ENCODE measurements around the gene EXTL2.
A peak's percentile ranks its signal among the peaks of the same experiment; 100 is the strongest.
"Not testable (repeated sequence)": the region's sequence is repeated elsewhere in the genome, so short reads cannot be mapped to it uniquely, and the experiment has no call there.

EXTL2 gene

DNA sequence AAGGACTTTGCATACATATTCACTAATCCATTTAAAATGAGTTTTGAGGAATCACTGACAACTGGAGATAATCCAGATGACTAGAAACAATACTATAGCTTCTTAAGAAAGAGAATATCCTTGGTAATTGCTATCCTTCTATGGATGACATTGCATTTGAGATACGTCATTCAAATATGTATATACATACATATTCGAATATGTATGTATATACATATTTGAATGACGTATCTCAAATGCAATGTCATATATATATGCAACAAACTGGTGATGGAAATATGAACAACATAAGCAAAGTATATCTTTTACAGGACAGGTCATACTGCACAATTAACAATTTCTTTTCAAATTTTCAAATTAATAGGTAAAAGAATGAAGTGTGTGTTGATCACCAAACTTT is 41.7 kb downstream of the EXTL2 start:
- DNase-seq, result no peak

DNA sequence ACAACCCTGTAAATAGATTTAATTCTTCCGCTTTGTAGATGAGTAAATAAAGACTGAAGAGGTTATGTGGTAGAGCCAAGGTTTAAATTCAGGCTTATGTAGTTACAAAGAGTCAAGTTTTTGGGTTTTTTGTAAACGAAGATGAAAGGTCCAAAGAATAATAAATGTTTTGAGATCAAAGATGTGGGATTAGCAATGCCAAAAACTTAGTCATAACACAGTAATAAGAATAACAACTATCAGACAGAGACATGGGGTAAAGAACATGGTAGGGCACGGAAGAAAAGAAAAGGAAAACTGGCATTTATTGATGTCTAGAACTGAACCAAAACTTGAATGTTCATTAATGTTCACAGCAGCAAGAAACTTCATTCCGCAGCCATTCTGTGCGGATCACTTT is 42.9 kb downstream of the EXTL2 start:
- DNase-seq, result no peak

DNA sequence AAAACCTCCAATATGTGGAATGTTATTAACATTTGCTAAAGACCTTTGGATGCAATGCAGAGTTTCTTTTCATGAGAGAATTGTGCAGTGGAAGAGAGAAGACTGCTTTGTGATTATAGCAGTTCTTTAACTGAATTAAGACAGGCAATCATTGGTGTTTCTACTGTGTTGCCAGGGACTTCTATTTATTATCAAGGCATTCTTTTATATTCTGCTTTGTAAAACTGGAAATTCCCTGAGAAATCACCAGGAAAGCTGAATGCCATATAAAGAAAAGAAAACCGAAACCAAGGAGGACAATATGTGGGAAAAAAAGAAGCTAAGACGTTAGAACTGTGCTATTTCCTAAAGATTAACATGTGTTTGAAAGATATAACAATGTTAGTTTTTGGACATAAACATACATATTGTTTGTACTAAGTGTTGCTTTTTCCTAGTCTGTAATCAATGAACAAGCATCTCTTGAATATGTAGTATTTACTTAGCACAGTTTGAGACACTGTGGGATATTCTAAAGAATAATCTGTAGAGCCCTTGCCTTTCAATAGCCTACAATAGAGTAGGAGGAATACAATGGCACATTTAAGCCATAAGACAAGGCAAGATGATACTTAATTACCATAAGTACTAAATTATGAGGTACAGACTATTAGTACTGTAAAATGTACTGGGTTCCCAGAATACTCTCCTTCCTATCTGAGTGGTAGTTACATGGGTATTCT is 47.1 kb downstream of the EXTL2 start:
- DNase-seq, result no peak

DNA sequence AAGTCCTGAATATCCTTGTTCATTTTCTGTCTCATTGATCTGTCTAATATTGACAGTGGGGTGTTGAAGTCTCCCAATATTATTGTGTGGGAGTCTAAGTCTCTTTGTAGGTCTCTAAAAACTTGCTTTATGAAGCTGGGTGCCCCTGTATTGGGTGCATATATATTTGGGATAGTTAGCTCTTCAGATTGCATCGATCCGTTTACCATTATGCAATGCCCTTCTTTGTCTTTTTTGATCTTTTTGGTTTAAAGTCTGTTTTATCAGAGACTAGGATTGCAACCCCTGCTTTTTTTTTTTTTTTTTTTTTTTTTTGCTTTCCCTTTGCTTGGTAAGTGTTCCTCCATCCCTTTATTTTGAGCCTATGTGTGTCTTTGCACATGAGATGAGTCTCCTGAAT is 51.5 kb downstream of the EXTL2 start:
- not testable (repeated sequence) for DNase-seq

DNA sequence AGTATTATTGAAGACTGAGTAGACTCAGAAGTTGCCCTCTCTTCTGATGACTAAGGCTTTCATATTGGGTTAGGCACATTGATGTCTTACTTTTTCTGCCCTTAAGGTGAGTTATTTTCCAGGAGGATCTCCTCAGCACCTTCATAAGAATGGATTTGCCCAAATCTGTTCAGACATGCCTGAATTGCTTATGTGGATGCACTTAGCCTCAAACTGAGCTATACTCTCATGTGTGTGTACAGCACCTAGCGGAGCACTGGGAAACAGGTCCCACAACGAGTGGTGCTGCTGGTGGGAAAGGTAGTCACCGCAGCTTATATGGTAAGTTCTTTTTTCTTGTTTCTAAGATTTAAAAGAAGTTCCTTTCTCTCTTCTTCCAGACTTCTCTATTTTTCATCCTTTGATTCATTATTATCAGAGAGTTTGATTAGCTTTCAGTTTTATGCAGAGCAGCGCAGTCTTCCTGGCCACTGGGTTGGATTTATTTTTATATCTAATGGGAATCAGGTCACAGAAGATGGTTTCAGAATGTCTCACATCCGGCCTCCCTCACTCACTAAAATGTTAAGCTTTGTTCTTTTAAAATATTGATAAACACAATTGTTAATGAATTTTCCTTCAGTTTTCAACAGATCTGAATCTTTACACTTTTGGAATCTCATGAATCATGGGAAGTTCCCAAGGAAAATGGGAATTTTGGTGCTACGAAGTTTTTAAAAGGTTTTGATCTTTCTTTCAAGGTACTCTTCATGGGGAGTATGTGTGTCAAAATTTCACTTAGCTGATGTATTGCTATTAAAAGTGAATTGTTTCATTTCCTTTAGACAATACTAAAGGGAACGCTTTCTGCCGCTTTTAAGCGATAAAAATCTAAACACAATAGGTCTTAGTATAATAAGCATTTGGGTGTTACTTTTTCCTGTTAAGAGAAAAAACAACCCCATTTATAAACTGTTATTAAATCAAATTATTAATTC is 58.5 kb downstream of the EXTL2 start:
- DNase-seq, result no peak

DNA sequence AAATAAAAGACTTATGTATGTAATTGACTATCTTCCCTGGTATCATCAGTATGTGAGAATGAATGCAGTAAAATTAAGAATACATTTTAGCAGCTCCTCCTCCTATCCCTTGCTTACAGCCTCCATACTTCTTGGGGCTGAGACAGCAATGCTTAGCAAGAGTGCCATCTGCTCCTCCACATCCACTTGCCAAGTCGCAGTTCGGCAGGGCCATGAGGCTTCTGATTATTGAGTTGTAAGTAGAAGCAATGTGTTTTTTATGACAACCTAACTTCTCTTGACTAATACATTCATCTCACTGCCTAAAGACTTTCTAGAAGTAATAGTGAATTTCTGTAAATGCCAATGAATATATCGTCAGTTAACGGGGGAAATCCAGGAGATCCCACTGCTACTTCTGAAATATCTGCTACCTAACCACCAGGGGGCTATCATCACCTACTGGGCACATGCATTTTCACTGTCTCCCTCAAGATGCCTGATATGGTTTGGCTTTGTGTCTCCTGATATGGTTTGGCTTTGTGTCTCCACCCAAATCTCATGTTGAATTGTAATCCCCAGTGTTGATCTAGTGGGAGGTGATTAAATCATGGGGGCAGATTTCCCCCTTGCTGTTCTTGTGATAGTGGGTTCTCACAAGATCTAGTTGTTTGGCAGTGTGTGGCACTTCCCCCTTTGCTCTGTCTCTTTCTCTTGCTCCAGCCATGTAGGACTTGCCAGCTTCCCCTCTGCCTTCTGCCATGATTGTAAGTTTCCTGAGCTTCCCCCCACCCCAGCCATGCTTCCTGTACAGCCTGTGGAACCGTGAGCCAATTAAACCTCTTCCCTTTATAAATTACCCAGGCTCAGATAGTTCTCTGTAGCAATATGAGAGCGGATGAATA is 59.6 kb downstream of the EXTL2 start:
- DNase-seq, result peak in 1 of 2 donors; percentile 21

DNA sequence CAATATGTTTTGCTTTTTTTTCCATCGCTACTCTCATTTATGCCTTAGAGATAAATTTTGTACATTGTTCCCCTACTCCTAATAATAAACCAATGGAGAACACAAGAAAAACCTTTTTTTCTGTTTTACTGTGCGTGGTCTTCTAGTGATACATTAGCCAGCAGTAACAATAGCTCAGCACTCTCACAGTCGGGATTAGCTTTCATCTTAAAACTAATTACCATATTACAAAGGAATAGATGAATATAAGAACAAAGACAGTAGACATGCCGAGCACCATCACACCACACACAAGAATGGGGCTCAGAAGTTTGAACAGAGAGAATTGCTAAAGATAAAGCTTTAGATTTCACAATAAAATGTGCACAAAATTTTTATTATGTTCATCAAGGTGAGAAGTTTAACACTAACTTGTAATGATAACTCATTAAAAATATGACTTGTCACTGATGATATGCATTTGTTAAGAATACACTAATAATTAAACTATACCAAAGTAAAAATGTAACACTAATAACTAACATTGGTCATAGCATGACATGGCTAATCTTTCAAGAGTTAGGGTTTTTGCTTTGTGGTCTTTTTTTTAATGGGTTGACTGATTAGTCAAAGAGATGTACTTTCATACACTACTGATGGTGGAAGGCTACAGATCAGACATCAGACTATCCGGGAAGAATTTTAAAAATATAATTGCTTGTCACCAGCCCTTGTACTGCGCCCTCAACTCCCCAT is 61.8 kb downstream of the EXTL2 start:
- DNase-seq, result no peak

DNA sequence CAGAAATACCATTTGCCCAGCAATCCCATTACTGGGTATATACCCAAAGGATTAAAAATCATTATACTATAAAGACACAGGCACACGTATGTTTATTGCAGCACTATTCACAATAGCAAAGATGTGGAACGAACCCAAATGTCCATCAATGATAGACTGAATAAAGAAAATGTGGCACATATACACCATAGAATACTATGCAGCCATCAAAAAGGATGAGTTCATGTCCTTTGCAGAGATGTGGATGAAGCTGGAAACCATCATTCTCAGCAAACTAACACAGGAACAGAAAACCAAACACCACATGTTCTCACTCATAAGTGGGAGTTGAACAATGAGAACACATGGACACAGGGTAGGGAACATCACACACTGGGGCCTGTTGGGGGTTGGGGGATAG is 69.0 kb downstream of the EXTL2 start:
- not testable (repeated sequence) for DNase-seq

All from CD4-positive, alpha-beta T cell treated with Interleukin-1 beta for 1 hour (primary cell).